ENCODE measurements around the gene MSH3. TPM values are rescaled to one million over a fixed set of nuclear protein-coding genes. Genes with fewer than 3 reads are reported as not detected.

MSH3 gene
- total and polyA plus RNA-seq, 12 donors = 2.8 to 24.6 (median 11.7) TPM

DNA sequence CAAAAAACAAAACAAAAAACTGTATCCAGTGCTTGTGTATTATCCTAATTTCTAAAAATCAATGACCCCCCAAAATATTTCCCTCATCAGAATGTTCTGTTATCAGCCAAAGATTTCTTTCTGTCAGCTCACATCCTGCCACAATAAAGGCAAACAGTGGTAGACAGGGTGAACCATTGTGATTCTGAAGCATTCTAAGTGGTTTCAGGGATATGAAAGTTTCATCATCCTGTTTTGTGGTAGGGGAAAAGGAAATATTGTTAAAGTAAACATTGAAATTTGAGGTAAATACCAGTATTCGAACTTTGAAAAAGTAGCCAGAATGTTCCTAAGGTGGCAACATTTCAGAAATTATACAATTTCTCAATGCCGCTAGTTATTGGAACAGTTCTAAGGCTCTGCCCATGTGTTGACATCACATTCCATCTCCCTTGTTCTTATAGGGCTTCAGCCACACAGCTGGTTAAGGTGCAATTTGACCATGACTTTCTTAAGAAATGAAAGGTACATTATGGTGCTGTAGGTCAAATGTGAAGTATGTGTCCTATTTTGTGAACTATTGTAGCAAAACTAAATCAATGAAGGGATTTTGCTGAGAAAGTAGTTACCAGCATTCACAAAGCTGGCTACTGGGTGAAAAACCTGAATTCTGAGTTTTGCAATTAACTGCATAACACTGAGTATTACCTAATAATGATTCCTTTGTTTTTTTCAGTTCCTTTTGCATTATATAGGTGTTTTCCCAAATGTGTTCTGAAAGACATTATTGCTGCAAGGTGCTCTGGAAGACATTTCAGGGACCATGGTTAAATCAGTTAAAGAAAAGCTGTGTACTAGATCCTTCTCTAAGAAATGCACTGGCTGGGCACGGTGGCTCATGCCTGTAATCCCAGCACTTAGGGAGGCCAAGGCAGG lies 198.1 kb downstream of the MSH3 start:
- Histone ChIP-seq H3K27ac (no peak overlapping the region), H3K4me3 (no peak overlapping the region), H3K27me3 (no peaks in the 10 kb centered on the region), H3K9me3 (replicated peaks in 1 of 3) (no peaks in the 10 kb centered on the region), H3K4me1 (replicated peaks in 1 of 2) (no peaks in the 10 kb centered on the region), H3K36me3 (replicated peaks in 1 of 2) (no peaks in the 10 kb centered on the region)
- no peak for DNase-seq
- intact Hi-C loops (cut with DNase I) = no loop called here
- TF ChIP-seq POLR2A (IDR thresholded peaks at IDR 0.05) = no peak
- TF ChIP-seq CTCF (IDR thresholded peaks at IDR 0.05) = no peak
- WGBS, 4 donors = 89 to 95% (median 93%) methylated on average over 3 of the region's 3 CpGs

DNA sequence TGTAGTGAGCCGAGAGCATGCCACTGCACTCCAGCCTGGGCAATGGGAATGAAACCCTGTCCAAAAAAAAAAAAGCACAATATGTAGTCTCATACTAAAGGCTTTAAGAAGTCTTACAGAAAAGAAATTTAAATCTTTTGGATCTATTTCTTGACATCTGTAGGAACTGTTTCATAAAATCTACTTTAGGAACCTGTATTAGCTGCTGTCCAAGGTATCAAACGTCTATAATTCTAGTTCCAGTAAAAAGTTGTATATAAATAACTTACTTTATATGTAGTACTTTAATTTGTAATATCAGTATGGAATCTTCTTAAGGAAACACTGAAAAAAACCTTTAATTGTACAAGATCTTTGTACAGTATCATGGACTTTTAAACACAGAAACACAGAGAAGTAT lies 199.0 kb downstream of the MSH3 start:
- DNase-seq = no peak
- 82 to 89% (median 86%) methylated on average over 2 of the region's 2 CpGs for WGBS, 4 donors
- Histone ChIP-seq H3K9me3 (replicated peaks in 1 of 3) (no peaks in the 10 kb centered on the region), H3K4me1 (replicated peaks in 1 of 2) (no peaks in the 10 kb centered on the region), H3K27me3 (no peaks in the 10 kb centered on the region), H3K36me3 (replicated peaks in 1 of 2) (no peaks in the 10 kb centered on the region), H3K27ac (no peak overlapping the region), H3K4me3 (no peak overlapping the region)
- TF ChIP-seq CTCF (IDR thresholded peaks at IDR 0.05) (no peak), POLR2A (IDR thresholded peaks at IDR 0.05) (no peak)
- intact Hi-C loops (cut with DNase I) = no loop called here

- intact Hi-C loops (cut with DNase I) = no loop called here
Observed at GRCh38 chr5:80854583-80854982, 200.1 kb downstream of the MSH3 start.

More at GRCh38 chr5:80854583-80854982, 200.1 kb downstream of the MSH3 start:
- no peak overlapping the region for H3K27ac ChIP-seq
- H3K4me1 ChIP-seq (replicated peaks in 1 of 2) = no peaks in the 10 kb centered on the region
- H3K36me3 ChIP-seq (replicated peaks in 1 of 2) = no peaks in the 10 kb centered on the region
- no peaks in the 10 kb centered on the region for H3K27me3 ChIP-seq
- H3K4me3 ChIP-seq = no peak overlapping the region
- TF ChIP-seq CTCF (IDR thresholded peaks at IDR 0.05) (no peak), POLR2A (IDR thresholded peaks at IDR 0.05) (no peak)
- DNase-seq = no peak
- no peaks in the 10 kb centered on the region for H3K9me3 ChIP-seq (replicated peaks in 1 of 3)
- WGBS, 4 donors = 88 to 93% (median 90%) methylated on average over 2 of the region's 2 CpGs
